Brain pericyte (primary cell): Measurements from ENCODE around the gene LILRA6.
A peak's percentile ranks its signal among the peaks of the same experiment; 100 is the strongest.
"Not testable (repeated sequence)": the region's sequence is repeated elsewhere in the genome, so short reads cannot be mapped to it uniquely, and the experiment has no call there.

ENCODE experiments used
- DNase-seq: peaks from one replicate; pipeline ENCODE4 v3.0.0-alpha.2; 2012; ENCODE audit warnings: low read depth, low spot score

Gene LILRA6

DNA sequence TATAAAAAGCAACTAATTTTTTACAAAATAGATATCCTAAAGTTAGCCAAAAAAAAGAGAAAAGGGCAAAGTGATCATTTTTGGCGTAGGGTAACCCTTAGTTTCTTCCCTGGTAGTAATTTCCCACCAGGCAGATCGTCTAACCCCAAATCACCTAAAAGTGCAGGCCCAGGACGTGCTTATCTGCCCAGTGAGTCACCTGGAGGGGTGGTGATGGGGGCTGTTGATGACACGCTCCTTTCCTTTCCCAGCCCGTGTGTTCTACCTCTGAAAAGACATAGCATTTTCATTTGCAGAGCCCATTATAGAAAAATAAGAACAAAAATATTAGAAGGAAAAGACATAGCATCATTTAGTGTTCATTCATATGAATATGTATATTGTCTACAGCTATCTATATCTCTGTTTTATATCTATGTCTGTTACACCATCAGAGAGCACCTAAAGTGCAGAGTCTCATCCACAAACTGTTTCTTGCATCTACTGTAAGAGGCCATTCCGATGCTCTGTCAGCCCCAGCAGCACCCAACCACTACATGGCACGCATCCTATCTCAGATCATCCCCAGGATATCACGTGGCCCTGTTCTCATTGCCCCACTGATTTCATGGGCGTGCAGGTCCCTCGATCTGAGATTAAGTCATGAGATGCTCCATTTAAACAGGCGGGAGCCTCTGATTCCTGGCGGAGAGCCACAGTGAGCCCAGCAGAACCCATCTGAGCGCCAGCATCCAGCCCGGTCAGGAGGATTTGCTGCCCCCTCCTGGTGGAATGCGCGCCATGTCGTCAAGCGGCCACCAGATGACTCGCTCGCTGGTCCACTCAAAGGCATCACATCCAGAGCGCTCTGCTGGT lies 11.3 kb downstream of the LILRA6 start:
- DNase-seq: peak; percentile 17

DNA sequence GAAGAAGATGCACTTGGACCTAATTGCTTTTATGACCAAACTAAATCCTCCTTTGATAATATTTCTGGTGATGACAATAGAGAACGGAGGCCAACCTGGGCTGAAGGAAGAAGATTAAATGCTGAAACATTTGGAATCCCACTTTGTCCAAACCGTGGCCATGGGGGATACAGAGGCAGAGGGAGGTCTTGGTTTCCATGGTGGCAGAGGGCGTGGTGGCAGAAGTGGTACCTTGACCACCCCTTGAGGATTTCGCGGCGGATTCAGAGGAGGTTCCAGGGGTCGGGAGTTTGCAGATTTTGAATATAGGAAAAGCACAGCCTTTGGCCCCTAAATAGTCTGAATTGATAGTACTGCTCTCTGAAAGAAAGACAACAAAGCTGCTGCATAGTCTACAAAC lies 12.6 kb downstream of the LILRA6 start:
- no peak for DNase-seq

DNA sequence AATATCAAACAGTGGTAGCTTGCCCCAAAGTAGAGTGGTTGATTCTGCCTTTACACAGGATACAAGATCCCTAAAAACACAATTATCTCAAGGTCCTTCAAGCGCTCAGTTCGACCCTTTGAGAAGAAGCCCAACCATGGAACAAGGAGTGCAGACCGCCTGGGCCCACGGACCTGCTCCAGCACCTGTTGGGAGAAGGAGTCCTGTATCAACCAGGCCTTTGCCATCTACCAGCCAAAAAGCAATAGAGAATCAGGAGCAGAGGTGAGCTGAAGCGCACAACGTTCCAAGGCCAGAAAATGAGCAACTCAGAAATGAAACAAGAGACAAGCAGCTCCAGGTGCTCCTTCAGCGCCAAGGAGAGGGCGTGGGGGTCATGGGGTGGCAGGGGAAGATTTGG lies 13.4 kb downstream of the LILRA6 start:
- DNase-seq: no peak

DNA sequence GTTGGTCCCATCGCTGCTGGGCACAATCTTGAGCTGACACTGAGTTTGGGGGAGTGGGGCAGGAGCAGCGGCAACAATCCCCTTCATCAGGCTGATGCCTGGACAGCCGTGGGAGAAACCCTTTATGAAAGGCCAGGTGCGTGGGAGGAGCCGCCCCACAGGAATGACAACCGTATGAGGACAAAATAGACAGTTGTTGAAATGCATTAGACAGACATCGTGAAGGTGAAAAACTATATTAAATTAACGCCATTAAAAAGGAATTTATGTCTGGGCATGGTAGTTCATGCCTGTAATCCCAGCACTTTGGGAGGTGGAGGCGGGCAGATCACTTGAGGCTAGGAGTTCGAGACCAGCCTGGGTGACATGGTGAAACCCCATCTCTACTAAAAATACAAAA lies 18.0 kb downstream of the LILRA6 start:
- DNase-seq: not testable (repeated sequence)

DNA sequence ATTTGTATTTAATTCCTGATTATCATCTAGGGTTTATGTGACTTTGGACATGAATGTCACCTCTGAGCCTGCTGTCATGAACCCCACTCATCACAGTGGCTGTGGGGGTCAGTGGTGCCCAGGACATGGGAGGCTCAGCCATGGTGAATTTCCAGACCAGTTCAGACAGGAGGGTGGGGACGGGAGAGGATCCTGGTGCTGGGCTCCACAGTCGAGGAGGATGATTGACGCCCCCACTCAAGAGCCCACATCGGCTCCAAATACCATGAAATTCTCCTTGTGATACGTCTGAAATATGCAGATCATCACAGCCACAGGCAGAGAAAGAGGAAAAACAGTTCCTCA lies 18.7 kb downstream of the LILRA6 start:
- not testable (repeated sequence) for DNase-seq

DNA sequence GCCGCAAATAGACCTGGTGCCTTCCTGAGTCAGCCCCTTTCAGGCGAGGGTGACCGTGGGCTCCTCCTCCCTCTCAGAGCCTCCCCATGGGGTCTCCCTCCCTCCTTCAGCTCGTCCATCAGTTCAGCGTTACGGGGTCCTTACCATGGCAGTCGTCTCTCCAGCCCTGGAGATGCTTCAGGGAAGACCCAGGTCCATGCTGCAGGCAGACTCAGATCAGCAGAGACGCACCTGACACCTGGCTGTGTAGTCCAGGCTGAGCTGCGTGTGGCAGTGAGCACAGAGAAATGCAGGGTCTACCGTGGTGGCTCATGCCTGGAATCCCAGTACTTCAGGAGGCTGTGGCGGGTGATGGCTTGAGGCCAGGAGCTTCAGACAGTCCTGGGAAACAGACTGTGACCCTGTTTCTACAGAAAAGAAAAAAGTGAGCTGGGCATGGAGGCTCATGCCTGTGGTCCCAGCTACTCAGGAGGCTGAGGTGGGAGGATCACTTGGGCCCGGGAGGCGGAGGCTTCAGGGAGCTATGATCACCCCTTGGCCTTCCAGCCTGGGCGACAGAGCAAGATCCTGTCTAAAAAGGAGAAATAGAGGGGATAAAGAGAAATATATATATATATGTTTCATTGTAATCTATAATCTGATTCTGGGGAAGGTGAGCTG lies 19.2 kb downstream of the LILRA6 start:
- not testable (repeated sequence) for DNase-seq

DNA sequence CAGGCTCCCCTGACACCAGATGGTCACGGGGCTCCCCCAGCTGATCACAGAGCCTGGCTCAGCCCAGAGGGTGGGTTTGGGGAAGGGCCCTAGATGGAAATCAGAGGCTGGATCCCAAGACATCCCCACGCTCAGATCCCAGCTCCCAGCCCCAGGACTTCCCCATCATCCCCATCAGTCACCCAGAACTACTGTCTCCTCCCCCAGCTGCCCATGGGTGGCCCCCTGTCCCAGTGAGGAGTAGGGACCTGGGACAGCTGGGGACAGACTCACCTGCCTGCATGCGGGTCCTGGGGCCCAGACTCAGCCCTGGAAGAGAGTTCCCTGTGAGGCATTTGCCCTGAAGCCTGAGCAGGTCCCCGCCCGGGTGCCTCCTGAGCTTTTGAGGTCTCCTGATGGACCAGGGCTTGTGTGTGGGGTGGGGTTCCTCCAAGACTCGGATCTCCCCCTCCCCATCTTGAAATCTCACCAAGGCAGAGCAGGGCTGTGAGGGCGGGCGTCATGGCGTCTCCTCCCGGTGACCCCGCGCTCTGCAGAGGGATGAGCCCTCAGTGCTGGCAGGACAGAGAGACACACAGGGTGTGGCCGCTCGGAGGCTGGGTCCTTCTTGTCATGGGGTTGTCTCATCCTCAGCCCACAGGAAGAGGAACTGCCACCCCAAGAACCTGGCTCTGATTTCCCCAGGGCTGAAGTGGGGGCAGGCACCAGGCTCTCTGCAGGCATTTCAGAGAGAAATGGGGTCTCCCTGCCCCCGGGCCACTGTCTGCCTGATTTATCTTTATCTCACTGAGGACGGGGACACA lies 19.9 kb downstream of the LILRA6 start, which contains the start of gene LILRB3:
LILRB3 (minus strand) TSS at position 534 of the 803 bp plus-strand sequence; CDS start at position 503, 31 bp downstream.
- not testable (repeated sequence) for DNase-seq

DNA sequence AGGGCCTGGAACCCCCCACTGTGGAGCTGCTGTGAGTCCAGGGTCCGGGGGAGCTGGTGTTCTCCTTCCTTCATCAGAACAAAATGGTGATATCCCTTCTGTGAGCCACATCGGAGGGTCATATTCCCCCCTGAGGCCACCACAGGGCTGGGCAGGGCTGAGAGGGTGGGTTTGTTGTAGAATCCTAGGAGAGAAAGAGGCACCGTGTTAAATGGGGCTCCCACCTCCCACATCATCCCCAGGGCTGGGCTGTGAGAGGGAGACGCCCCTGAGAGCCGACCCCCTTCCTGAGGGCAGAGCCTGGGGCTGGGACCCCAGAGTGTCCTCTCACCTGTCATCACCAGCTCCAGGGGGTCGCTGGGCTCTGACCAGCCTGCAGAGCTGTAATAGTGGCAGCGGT lies 20.6 kb downstream of the LILRA6 start:
- DNase-seq: not testable (repeated sequence)

DNA sequence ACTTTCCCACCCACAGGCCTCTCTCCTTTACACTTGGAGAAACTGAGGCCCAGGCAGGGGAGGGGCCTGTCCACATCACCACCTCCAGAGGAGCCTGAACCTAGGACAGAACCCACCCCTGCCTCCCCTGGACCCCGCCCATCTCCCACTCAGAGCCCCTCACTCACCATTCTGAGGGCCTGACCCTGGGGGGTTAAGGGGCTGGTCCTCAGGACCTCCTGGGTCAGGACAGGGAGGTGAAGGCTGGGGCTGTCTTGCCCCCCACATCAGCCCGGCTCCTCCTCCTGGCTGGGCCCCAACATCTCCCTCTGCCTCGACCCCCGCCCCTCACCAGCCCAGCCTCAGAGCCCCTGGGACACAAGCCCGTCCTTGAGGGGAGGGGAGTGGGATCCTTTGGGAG lies 22.9 kb downstream of the LILRA6 start:
- not testable (repeated sequence) for DNase-seq

DNA sequence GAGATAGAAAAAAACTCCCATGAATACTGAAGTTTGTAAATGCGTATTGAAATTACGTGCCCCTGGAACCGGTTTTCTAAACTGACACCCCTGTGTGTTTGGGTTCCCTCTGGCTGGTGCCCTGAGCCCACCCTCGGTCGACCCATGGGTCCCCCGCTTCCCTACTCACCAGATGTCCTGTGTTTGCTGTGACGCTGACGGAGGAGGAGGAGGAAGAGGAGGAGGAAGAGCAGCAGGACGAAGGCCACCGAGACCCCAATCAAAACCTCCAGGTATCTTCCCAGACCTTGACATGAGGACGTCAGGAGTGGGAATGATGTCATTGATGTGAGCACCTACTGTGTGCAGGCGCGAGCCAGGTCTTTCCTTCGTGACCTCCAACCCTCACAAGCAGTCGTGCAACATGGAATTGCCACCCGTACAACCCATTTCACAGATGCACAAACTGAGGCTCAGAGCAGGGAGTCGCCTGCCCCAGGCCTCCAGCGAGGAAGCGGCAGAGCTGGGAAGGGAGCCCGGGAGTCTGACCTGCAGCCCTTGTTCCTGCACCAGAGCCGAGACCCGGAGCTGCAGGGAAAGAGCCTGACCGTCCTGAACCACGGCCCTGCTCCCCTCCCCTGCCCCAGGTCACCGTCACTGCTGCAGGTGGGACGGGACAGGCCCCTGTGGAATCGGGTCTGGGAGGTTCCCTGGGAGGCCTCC lies 23.5 kb downstream of the LILRA6 start:
- no peak for DNase-seq

DNA sequence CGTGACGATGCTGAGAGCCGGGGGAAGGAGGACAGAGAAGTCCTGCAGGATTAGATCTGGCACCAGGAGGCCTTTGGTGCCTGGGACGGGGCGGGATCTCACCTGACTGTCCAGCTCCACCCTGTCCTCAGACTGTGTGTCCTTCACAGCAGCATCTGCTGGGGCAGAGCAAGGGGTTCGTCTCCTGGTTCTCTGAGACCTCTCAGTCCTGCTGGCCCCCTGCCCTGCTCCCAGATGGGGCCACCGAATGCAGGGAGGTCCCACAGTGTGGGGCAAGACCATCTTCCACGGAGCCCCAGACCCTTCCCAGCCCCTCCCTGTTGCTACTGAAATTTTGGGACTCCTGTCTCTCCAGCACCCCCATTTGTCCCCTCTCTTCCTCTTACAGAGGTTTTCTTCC lies 24.3 kb downstream of the LILRA6 start:
- DNase-seq: no peak

DNA sequence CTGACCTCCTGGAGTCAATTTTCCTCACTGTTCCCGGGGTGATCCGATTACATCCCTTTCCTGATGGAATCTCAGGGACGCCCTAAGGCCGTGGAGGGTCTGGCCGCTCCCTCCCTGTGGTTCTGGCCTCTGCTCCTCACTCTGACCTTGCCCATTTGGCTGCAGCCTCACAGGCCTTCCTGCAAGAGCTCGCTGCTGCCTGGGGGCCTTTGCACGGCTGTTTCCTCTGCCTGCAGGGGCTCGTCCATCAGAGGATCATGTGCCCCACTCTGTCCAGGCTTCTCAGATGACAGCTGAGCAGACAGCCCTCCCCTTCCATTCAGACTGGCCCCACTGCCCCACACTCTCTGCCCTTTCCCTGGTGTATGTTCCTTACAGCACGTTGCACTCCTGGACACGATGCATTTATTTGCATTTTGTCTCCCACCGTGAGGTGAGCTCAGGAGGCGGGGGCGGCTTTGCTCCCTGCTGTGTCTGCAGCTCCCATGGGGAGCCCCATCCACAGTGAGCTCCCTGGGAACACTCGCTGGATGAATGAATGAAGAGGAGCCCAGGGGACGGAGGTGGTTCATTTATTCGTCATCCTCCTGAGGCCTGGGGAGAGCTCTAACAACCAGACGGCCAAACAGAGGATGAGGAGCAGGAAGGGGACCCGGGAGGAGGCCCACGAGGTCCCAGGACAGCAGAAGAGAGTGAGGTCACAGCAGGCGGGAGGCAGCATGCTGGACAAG lies 24.9 kb downstream of the LILRA6 start:
- not testable (repeated sequence) for DNase-seq

DNA sequence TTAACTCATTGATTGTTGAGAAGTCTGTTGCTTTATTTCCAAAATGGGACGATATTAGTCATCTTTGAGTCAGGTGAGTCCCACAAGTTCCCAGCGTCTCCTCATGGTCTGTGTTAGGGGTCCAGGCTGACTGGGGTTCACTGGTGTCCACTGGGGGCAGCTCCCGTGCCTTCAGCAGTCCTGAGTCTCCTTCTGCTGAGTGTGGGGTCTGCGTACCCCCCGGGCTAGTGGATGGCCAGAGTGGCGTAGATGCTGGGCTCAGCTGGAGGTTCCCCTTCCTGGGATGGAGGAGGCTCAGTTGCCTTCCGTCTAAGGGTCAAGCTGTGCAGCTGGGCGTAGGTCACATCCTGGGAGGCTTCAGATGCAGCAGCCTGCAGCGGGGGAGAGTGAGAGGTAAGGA lies 25.7 kb downstream of the LILRA6 start:
- DNase-seq: no peak

DNA sequence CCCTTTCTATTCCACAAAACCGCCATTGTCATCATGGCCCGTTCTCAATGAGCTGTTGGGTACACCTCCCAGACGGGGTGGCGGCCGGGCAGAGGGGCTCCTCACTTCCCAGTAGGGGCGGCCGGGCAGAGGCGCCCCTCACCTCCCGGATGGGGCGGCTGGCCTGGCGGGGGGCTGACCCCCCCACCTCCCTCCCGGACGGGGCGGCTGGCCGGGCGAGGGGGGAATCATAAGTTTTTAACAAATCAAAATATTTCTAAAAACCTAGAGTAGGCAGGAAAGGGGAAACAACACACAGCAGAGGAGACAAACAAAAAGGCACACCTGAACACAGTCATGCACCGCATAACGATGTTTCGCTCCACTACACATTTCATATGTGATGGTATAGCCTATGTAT lies 27.9 kb downstream of the LILRA6 start:
- not testable (repeated sequence) for DNase-seq

DNA sequence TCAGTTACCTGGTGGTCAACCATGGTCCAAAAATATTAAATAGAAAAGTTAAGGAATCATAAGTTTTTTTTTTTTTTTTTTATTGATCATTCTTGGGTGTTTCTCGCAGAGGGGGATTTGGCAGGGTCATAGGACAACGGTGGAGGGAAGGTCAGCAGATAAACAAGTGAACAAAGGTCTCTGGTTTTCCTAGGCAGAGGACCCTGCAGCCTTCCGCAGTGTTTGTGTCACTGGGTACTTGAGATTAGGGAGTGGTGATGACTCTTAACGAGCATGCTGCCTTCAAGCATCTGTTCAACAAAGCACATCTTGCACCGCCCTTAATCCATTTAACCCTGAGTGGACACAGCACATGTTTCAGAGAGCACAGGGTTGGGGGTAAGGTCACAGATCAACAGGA lies 28.4 kb downstream of the LILRA6 start:
- not testable (repeated sequence) for DNase-seq

DNA sequence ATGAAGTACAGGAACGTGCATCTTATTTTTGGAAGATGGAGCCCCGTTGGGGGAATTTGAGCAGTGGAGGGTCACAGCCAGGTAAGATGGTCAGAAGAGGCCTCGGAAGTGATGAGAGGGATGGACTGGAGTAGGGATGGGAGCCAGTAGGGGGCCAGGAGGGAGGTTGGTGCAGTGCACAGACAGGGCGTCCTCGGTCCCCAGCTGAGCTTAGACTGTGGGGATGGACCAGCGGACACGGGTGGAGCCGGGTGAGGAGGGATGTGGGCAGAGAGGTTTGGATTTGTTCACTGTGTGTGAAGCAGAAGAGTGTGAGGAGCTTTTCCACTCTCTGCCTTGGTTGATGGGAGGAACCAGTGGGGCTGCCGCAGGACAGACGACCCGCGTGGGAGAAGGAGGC lies 31.4 kb downstream of the LILRA6 start:
- no peak for DNase-seq

DNA sequence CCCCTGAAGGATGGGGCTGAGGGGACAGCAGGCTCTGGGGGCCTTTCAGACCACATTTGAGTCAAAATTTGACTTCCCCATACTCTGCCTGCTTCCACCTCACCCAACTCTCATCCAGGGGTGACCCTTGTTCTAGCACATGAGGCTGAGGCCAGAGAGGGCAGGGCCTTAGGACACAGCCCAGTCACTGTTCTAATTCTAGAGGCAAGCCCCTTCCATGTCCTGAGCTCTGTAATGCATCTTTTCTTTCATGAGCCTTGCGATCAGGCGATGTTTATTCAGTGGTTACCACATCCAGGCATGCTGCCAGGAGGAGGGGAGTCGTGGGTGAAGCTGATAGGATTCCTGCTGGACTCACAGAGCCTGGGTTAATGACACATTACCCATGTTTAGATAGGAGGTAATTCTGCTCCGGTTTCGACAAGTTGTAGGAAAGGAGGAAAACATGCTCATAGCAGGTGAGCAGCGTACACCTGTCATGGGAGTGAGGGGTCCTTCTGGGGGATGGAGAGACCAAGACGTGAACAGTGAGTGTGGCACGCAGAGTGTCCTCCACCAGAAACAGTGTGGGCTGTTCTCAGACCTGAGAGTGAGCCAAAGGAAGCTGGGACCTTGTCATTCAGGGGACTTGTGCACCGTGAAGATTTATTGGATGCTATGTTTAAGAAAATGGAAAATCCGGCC lies 32.6 kb downstream of the LILRA6 start:
- peak; percentile 86 for DNase-seq

DNA sequence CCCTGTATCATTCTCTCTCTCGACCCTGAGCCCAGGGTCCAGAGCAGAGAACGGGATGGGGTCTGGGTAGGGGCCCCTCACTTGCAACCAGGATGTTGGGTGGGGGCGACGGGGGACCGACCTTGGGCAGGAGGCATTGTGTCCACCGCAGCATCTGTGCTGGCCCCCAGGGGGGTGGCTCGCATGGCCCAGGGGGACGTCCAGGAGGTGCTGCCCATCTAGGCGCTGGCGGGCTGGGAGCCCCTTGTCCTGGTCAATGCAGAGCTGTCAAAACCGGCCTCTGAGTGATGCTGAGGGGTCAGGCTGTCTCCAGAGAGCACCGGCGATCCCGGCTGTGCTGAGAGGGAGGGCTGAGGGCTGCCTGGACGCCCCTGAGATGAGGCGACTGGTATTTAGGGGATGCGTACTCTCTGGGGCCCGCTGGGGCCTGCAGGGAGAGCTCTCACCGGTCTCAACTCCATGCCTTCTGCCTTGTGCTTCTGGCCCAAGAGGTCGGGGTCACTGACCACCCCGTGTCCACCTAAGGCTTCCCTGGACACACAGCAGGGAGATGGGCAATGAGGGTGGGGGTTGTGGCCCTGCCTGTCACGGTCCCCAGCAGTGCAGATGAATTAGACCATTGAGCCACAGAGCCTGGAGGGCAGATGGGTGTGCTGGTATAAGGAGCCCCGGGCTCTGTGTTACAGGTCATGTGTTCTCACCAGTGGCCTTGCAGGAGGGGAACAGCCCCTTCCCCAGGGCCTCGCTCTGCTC lies 33.4 kb downstream of the LILRA6 start:
- DNase-seq: no peak

DNA sequence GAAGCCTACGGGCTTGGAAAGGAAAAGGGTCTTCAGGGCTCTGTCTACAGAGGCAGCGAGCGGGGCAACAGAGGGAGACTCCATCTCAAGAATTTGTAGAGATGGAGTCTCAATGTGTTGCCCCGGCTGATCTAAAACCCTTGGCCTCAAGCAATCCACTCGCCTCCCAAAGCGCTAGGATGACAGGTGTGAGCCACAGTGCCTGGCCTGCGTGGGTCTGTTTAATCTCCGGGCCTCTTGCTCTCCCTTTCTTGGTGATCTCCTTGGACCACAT lies 33.9 kb downstream of the LILRA6 start:
- no peak for DNase-seq
